Body of pancreas (tissue), 4 donors: ENCODE data around the gene PRPF40A.

Source experiments
- CTCF ChIP-seq, 7 experiments: fragments of 450-650 bp in 4 of 7; fragments of 200-600 bp in 3 of 7; sonication (generic) in 3 of 7; IDR thresholded peaks; one replicate each; pipeline ENCODE4 v1.5.1; 2016 to 2019; ENCODE audit warnings: antibody characterized with exemption in 7 of 7
- POLR2A ChIP-seq, 3 donors: fragments of 450-650 bp; IDR thresholded peaks; one replicate each; pipeline ENCODE4 v1.6.1; 2016; ENCODE audit warnings: antibody characterized with exemption in 3 of 3, mild to moderate bottlenecking in 2 of 3

GRCh38 chr2:152763651-152764050, 46.4 kb upstream of the PRPF40A start:
- TF ChIP-seq CTCF (IDR thresholded peaks at IDR 0.05) (no peak), POLR2A (IDR thresholded peaks at IDR 0.05) (no peak)
